ENCODE data around the gene TNS3. TPM values are rescaled to one million over a fixed set of nuclear protein-coding genes. Genes with fewer than 3 reads are reported as not detected.

The TNS3 gene
- total RNA-seq, 1 experiment from 2014 or later: 27.6 TPM

- no peaks in the 10 kb centered on the region for H3K9me3 ChIP-seq
- peaks cover 2% of the 10 kb centered on the region; the same call in 1 of the 2 replicates for H3K36me3 ChIP-seq
- no peak for DNase-seq
- H3K27me3 ChIP-seq: no peaks in the 10 kb centered on the region
- H3K4me3 ChIP-seq: no peak overlapping the region
Observed at GRCh38 chr7:47355684-47356083, 226.2 kb downstream of the TNS3 start.

GRCh38 chr7:47354831-47355541 lies 226.9 kb downstream of the TNS3 start:
- Histone ChIP-seq H3K27me3 (no peaks in the 10 kb centered on the region), H3K9me3 (no peaks in the 10 kb centered on the region), H3K36me3 (peaks cover 2% of the 10 kb centered on the region; the same call in 1 of the 2 replicates), H3K4me3 (no peak overlapping the region)
- DNase-seq: no peak

GRCh38 chr7:47354071-47354470 lies 227.8 kb downstream of the TNS3 start:
- no peaks in the 10 kb centered on the region for H3K27me3 ChIP-seq
- H3K4me3 ChIP-seq: no peak overlapping the region
- H3K9me3 ChIP-seq: no peaks in the 10 kb centered on the region
- no peak for DNase-seq
- H3K36me3 ChIP-seq: peaks cover under 1% of the 10 kb centered on the region; the same call in 1 of the 2 replicates

GRCh38 chr7:47352394-47352968 lies 229.4 kb downstream of the TNS3 start:
- Histone ChIP-seq H3K4me3 (no peak overlapping the region), H3K9me3 (no peaks in the 10 kb centered on the region), H3K36me3 (no peaks in the 10 kb centered on the region; the same call in 1 of the 2 replicates), H3K27me3 (no peaks in the 10 kb centered on the region)
- no peak for DNase-seq

GRCh38 chr7:47351233-47352154 lies 230.4 kb downstream of the TNS3 start:
- H3K9me3 ChIP-seq: no peaks in the 10 kb centered on the region
- H3K27me3 ChIP-seq: no peaks in the 10 kb centered on the region
- H3K36me3 ChIP-seq: no peaks in the 10 kb centered on the region; the same call in 1 of the 2 replicates
- no peak overlapping the region for H3K4me3 ChIP-seq
- DNase-seq: no peak

- DNase-seq: no peak
- Histone ChIP-seq H3K27me3 (no peaks in the 10 kb centered on the region), H3K4me3 (no peak overlapping the region), H3K36me3 (no peaks in the 10 kb centered on the region; the same call in 1 of the 2 replicates), H3K9me3 (no peaks in the 10 kb centered on the region)
Observed at GRCh38 chr7:47350425-47350824, 231.5 kb downstream of the TNS3 start.

- Histone ChIP-seq H3K9me3 (no peaks in the 10 kb centered on the region), H3K4me3 (no peak overlapping the region), H3K27me3 (no peaks in the 10 kb centered on the region), H3K36me3 (peaks cover 2% of the 10 kb centered on the region; the same call in 1 of the 2 replicates)
- no peak for DNase-seq
Observed at GRCh38 chr7:47349401-47349800, 232.5 kb downstream of the TNS3 start.

GRCh38 chr7:47347816-47348385 lies 234.0 kb downstream of the TNS3 start:
- no peak overlapping the region for H3K4me3 ChIP-seq
- H3K27me3 ChIP-seq: no peaks in the 10 kb centered on the region
- H3K36me3 ChIP-seq: peaks cover 2% of the 10 kb centered on the region; the same call in 1 of the 2 replicates
- DNase-seq: no peak
- no peaks in the 10 kb centered on the region for H3K9me3 ChIP-seq

- Histone ChIP-seq H3K36me3 (peaks cover 2% of the 10 kb centered on the region; the same call in 1 of the 2 replicates), H3K27me3 (no peaks in the 10 kb centered on the region), H3K4me3 (no peak overlapping the region), H3K9me3 (no peaks in the 10 kb centered on the region)
- no peak for DNase-seq
Observed at GRCh38 chr7:47347346-47347745, 234.6 kb downstream of the TNS3 start.

GRCh38 chr7:47346377-47346914 lies 235.5 kb downstream of the TNS3 start:
- no peaks in the 10 kb centered on the region for H3K27me3 ChIP-seq
- H3K4me3 ChIP-seq: no peak overlapping the region
- H3K36me3 ChIP-seq: peaks cover 5% of the 10 kb centered on the region; the same call in 1 of the 2 replicates
- H3K9me3 ChIP-seq: no peaks in the 10 kb centered on the region
- DNase-seq: no peak

GRCh38 chr7:47345857-47346298 lies 236.0 kb downstream of the TNS3 start:
- Histone ChIP-seq H3K9me3 (no peaks in the 10 kb centered on the region), H3K27me3 (no peaks in the 10 kb centered on the region), H3K4me3 (no peak overlapping the region), H3K36me3 (peaks cover 10% of the 10 kb centered on the region)
- no peak for DNase-seq

- DNase-seq: no peak
- no peaks in the 10 kb centered on the region for H3K9me3 ChIP-seq
- H3K4me3 ChIP-seq: no peak overlapping the region
- peaks cover 13% of the 10 kb centered on the region for H3K36me3 ChIP-seq
- no peaks in the 10 kb centered on the region for H3K27me3 ChIP-seq
Observed at GRCh38 chr7:47344171-47344955, 237.5 kb downstream of the TNS3 start.

GRCh38 chr7:47343061-47343455 lies 238.9 kb downstream of the TNS3 start:
- H3K36me3 ChIP-seq: peaks cover 13% of the 10 kb centered on the region

GRCh38 chr7:47342296-47343060 lies 239.4 kb downstream of the TNS3 start:
- Histone ChIP-seq H3K36me3 (peaks cover 14% of the 10 kb centered on the region), H3K9me3 (no peaks in the 10 kb centered on the region), H3K27me3 (no peaks in the 10 kb centered on the region), H3K4me3 (no peak overlapping the region)
- no peak for DNase-seq

More at GRCh38 chr7:47343061-47343455, 238.9 kb downstream of the TNS3 start:
- Histone ChIP-seq H3K9me3 (no peaks in the 10 kb centered on the region), H3K27me3 (no peaks in the 10 kb centered on the region), H3K4me3 (no peak overlapping the region)
- no peak for DNase-seq

- no peak for DNase-seq
- Histone ChIP-seq H3K9me3 (peaks cover 4% of the 10 kb centered on the region; the same call in 1 of the 2 replicates), H3K36me3 (peaks cover 24% of the 10 kb centered on the region), H3K27me3 (no peaks in the 10 kb centered on the region), H3K4me3 (no peak overlapping the region)
Observed at GRCh38 chr7:47340517-47340916, 241.4 kb downstream of the TNS3 start.
